Ovary (tissue), 3 donors: ENCODE results near the gene INPP5A.

Source experiments
- POLR2A ChIP-seq: fragments of 450-650 bp; IDR thresholded peaks from one replicate; pipeline ENCODE4 v1.6.1; 2017; ENCODE audit warnings: antibody characterized with exemption, mild to moderate bottlenecking, moderate library complexity
- TF ChIP-seq, protein P1 (sequence below), 3 donors: fragments of 450-650 bp in 2 of 3; fragments of 200-600 bp in 1 of 3; IDR thresholded peaks; one replicate each; pipeline versions ENCODE4 v1.5.1 to v1.8.0; 2016 to 2022; ENCODE audit warnings: antibody characterized with exemption in 3 of 3, mild to moderate bottlenecking in 1 of 3
- donor health status: DM: no; HTN: no; CAD: no.

DNA sequence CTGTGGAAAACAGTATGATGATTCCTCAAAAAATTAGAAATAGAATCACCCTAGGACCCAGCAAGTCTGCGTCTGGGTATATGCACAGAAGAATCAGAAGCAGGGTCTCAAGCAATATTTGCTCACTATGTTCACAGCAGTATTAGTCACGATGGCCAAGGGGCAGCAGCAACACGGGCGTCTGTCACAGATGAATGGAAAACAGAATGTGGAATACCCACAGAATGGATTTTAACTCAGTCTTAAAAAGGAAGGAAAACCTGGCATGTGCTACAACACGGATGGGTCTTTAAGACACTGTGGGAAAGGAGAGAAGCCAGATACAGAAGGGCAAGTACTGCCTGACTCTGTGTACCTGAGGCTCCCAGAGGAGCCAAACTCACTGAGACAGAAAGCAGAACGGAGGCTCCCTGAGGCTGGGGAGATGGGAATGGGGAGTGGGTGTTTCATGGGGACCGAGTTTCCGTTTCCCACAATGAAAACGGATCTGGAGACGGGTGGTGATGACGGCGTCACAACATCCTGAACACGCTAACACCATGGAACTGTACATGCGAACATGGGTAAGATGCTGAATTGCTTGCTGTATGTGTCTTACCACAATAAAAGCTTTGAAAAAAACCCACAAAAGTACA, 36.7 kb upstream of the INPP5A start:
- TF ChIP-seq, protein P1, sequence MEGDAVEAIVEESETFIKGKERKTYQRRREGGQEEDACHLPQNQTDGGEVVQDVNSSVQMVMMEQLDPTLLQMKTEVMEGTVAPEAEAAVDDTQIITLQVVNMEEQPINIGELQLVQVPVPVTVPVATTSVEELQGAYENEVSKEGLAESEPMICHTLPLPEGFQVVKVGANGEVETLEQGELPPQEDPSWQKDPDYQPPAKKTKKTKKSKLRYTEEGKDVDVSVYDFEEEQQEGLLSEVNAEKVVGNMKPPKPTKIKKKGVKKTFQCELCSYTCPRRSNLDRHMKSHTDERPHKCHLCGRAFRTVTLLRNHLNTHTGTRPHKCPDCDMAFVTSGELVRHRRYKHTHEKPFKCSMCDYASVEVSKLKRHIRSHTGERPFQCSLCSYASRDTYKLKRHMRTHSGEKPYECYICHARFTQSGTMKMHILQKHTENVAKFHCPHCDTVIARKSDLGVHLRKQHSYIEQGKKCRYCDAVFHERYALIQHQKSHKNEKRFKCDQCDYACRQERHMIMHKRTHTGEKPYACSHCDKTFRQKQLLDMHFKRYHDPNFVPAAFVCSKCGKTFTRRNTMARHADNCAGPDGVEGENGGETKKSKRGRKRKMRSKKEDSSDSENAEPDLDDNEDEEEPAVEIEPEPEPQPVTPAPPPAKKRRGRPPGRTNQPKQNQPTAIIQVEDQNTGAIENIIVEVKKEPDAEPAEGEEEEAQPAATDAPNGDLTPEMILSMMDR (IDR thresholded peaks at IDR 0.05): no peak
- TF ChIP-seq POLR2A: no peak
